SHP77 treated with DMSO at 0.1 percent for 48 hours (cell line): ENCODE results near the gene KIF1A.

Experiments used
- DNase-seq: peaks from one replicate; lab custom pipeline; 2025; lab: John Stamatoyannopoulos, UW

The KIF1A gene

GRCh38 chr2:240819858-240820606, at the start of gene KIF1A:
Gene KIF1A (minus strand): TSS chr2:240820219. CDS start chr2:240797752, 22,467 bp downstream.
- DNase-seq: peak; percentile 48

- DNase-seq: no peak
Measured at GRCh38 chr2:240869109-240869955, 49.3 kb upstream of the KIF1A start.

- DNase-seq: peak; percentile 68
Measured at GRCh38 chr2:240868286-240869108, 48.5 kb upstream of the KIF1A start, which contains the start of gene AGXT. Gene AGXT (plus strand): TSS chr2:240868824. CDS start chr2:240868866, 42 bp downstream.

- DNase-seq: no peak
Measured at GRCh38 chr2:240865391-240865790, 45.4 kb upstream of the KIF1A start.

GRCh38 chr2:240864475-240864874, 44.5 kb upstream of the KIF1A start:
- DNase-seq: no peak

- DNase-seq: no peak
Measured at GRCh38 chr2:240861547-240861946, 41.5 kb upstream of the KIF1A start.

GRCh38 chr2:240858871-240859270, 38.9 kb upstream of the KIF1A start:
- DNase-seq: no peak

GRCh38 chr2:240858321-240858720, 38.3 kb upstream of the KIF1A start:
- no peak for DNase-seq

- DNase-seq: peak; percentile 39
Measured at GRCh38 chr2:240857039-240858008, 37.3 kb upstream of the KIF1A start.

GRCh38 chr2:240856151-240856980, 36.3 kb upstream of the KIF1A start:
- DNase-seq: peak; percentile 52

- DNase-seq: no peak
Measured at GRCh38 chr2:240855670-240856069, 35.7 kb upstream of the KIF1A start.

- DNase-seq: no peak
Measured at GRCh38 chr2:240852671-240853314, 32.8 kb upstream of the KIF1A start.

GRCh38 chr2:240851078-240851991, 31.3 kb upstream of the KIF1A start:
- peak; percentile 68 for DNase-seq

- DNase-seq: no peak
Measured at GRCh38 chr2:240850756-240851077, 30.7 kb upstream of the KIF1A start.

- DNase-seq: no peak
Measured at GRCh38 chr2:240850026-240850425, 30.0 kb upstream of the KIF1A start.

GRCh38 chr2:240848900-240849680, 29.1 kb upstream of the KIF1A start:
- no peak for DNase-seq

- DNase-seq: no peak
Measured at GRCh38 chr2:240847817-240848216, 27.8 kb upstream of the KIF1A start.
